GM21360 (cell line): ENCODE data around the gene INTS4.
"Not testable (repeated sequence)": the region's sequence is repeated elsewhere in the genome, so short reads cannot be mapped to it uniquely, and the experiment has no call there.

Experiments used
- ATAC-seq: cut with Tn5 transposase; IDR thresholded peaks from one replicate; pipeline ENCODE4 v1.9.1; 2021; ENCODE audit warnings: mild to moderate bottlenecking, moderate library complexity; ENCODE audit not compliant: unreplicated experiment

INTS4 gene

GRCh38 chr11:77882396-77882795 is 112.1 kb downstream of the INTS4 start:
- ATAC-seq = no peak

- peak; percentile 60 for ATAC-seq
Measured at GRCh38 chr11:77879218-77879617, 115.2 kb downstream of the INTS4 start.

GRCh38 chr11:77878247-77878646 is 116.2 kb downstream of the INTS4 start:
- ATAC-seq = not testable (repeated sequence)

GRCh38 chr11:77876045-77876444 is 118.4 kb downstream of the INTS4 start:
- no peak for ATAC-seq

- ATAC-seq = no peak
Measured at GRCh38 chr11:77874206-77874605, 120.3 kb downstream of the INTS4 start.

GRCh38 chr11:77873345-77873744 is 121.1 kb downstream of the INTS4 start:
- ATAC-seq = no peak

- no peak for ATAC-seq
Measured at GRCh38 chr11:77871855-77872254, 122.6 kb downstream of the INTS4 start.

- ATAC-seq = no peak
Measured at GRCh38 chr11:77868744-77869143, 125.7 kb downstream of the INTS4 start.

GRCh38 chr11:77866336-77866735 is 128.1 kb downstream of the INTS4 start:
- ATAC-seq = no peak

- ATAC-seq = no peak
Measured at GRCh38 chr11:77865805-77866204, 128.7 kb downstream of the INTS4 start.

GRCh38 chr11:77861444-77861843 is 133.0 kb downstream of the INTS4 start:
- ATAC-seq = not testable (repeated sequence)

GRCh38 chr11:77857906-77858457 is 136.5 kb downstream of the INTS4 start:
- ATAC-seq = not testable (repeated sequence)

GRCh38 chr11:77854838-77855237 is 139.6 kb downstream of the INTS4 start:
- no peak for ATAC-seq

GRCh38 chr11:77851503-77851902 is 143.0 kb downstream of the INTS4 start:
- ATAC-seq = no peak

- not testable (repeated sequence) for ATAC-seq
Measured at GRCh38 chr11:77843700-77844099, 150.8 kb downstream of the INTS4 start.

- ATAC-seq = no peak
Measured at GRCh38 chr11:77842441-77843121, 151.9 kb downstream of the INTS4 start.

- no peak for ATAC-seq
Measured at GRCh38 chr11:77833302-77833701, 161.2 kb downstream of the INTS4 start.

- no peak for ATAC-seq
Measured at GRCh38 chr11:77828926-77829325, 165.5 kb downstream of the INTS4 start.
